ENCODE measurements around the gene NPAS3. TPM values are rescaled to one million over a fixed set of nuclear protein-coding genes. Genes with fewer than 3 reads are reported as not detected.

The NPAS3 gene
- total and polyA plus RNA-seq, 2 of the 8 experiments (the other 6 are each of a cell fraction or from before 2014, with no cell fraction given): 0.11 to 0.60 TPM

DNA sequence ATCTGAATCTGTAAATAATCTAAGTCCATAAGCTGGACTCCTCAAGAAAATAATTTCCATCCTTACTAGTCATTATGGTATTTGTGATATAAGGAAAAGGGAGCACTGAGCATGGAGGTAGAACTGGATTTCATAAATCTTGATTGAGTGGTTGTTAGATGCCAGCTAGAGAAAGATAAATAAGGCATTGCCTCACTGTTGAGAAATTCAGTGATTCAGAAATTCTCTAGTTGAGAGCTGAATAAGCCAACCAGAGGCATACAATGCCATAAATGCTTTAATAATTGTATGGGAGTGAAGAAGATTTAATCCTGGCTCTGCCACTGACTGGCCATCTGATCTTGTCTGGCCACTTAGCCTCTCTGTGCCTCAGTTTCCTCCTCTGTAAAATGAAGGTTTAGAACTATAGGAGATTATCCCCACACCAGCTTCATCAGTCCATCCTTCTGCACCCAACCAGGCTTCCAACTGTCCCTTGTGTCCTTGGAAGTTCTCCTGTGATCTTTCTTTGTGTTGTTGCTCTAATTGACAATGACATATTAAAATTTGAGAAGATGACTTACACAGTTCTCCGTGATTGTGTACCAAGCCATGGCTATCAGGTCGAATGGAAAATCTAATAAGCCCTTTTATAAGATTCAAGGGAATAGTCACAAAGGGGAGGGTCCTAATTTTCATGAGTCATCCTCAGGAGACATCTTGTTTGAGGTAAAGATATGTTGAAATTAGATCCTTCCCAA, 617.9 kb downstream of the NPAS3 start:
- H4K20me1 ChIP-seq (replicated peaks in 1 of 2; ENCODE audit: control insufficient read depth in 1 of 2, insufficient read depth in 2 of 2, low read length in 2 of 2): no peaks in the 10 kb centered on the region
- H4K8ac ChIP-seq (ENCODE audit: extremely low read depth, insufficient read depth, low read length): no peak overlapping the region
- H3K36me3 ChIP-seq (ENCODE audit: control insufficient read depth in 2 of 4, insufficient read depth in 4 of 4, low read length in 3 of 4): no peaks in the 10 kb centered on the region
- H3K79me1 ChIP-seq (ENCODE audit: low read depth, low read length): no peaks in the 10 kb centered on the region
- H3K4me3 ChIP-seq (ENCODE audit: extremely low read depth in 1 of 4, insufficient read depth in 2 of 4, low read depth in 3 of 4, low read length in 4 of 4): no peak overlapping the region
- H3K18ac ChIP-seq (ENCODE audit: extremely low read depth, low read length): no peak overlapping the region
- no peak overlapping the region for H3K9ac ChIP-seq (replicated peaks in 1 of 4; ENCODE audit: extremely low read depth in 1 of 4, low read depth in 3 of 4, low read length in 3 of 4)
- H2BK120ac ChIP-seq (replicated peaks; ENCODE audit: low read depth, low read length): no peak overlapping the region
- 93% methylated on average over 2 of the region's 2 CpGs; no CpG with 5 or more reads in 1 of the 2 experiments for WGBS, 2 experiments (ENCODE audit: extremely low coverage in 1 of 2, insufficient coverage in 1 of 2, insufficient read length in 1 of 2, insufficient replicate concordance in 2 of 2, low coverage in 1 of 2, low lambda C conversion rate in 2 of 2, missing lambda C conversion rate in 1 of 2)
- ChIA-PET POLR2A (ENCODE audit: partially characterized antibody) (no interaction called here), CTCF (ENCODE audit: partially characterized antibody) (no interaction called here)
- no peaks in the 10 kb centered on the region for H3K79me2 ChIP-seq (ENCODE audit: control insufficient read depth in 1 of 2, insufficient read depth in 2 of 2, low read length in 2 of 2)
- no peak overlapping the region for H2BK15ac ChIP-seq (ENCODE audit: low read length)
- no peak overlapping the region for H2AK5ac ChIP-seq (ENCODE audit: low read depth, low read length)
- H4K5ac ChIP-seq (ENCODE audit: insufficient read length, low read depth, low read length): no peak overlapping the region
- H3K4ac ChIP-seq (replicated peaks; ENCODE audit: insufficient read length, low read depth, low read length): no peak overlapping the region
- H3K27me3 ChIP-seq (replicated peaks in 1 of 4; ENCODE audit: control insufficient read depth in 3 of 4, extremely low read depth in 1 of 4, insufficient read depth in 3 of 4, low read length in 3 of 4): no peaks in the 10 kb centered on the region
- no peaks in the 10 kb centered on the region for H3K9me3 ChIP-seq (ENCODE audit: insufficient read depth in 2 of 2, low read depth in 1 of 2, low read length in 1 of 2)
- FAIRE-seq: no peak
- no peak overlapping the region for H3K56ac ChIP-seq (replicated peaks; ENCODE audit: insufficient read length, low read depth, low read length)
- H2BK20ac ChIP-seq (ENCODE audit: low read length): no peak overlapping the region
- no peak overlapping the region for H3K27ac ChIP-seq (ENCODE audit: low read depth, low read length)
- H3K4me1 ChIP-seq (replicated peaks in 1 of 4; ENCODE audit: control insufficient read depth in 3 of 4, insufficient read depth in 4 of 4, low read length in 3 of 4): peaks cover 0 to 6% (median under 1%) of the 10 kb centered on the region in 4 experiments; a peak in 2 of 7 replicates
- no peak overlapping the region for H3K23ac ChIP-seq (ENCODE audit: insufficient read length)
- no peak overlapping the region for H3K4me2 ChIP-seq (ENCODE audit: insufficient read depth in 1 of 2, low read depth in 2 of 2, low read length in 2 of 2)
- H4K91ac ChIP-seq (replicated peaks; ENCODE audit: insufficient read length, low read length): no peak overlapping the region
- H2BK12ac ChIP-seq (ENCODE audit: low read depth, low read length): no peak overlapping the region
- no peak overlapping the region for H3K14ac ChIP-seq (ENCODE audit: insufficient read length)
- H2AFZ ChIP-seq (ENCODE audit: low read length): no peak overlapping the region
- DNase-seq (ENCODE audit: low read depth in 1 of 2, low spot score in 2 of 2): no peak
- H3K23me2 ChIP-seq (ENCODE audit: low read depth, low read length): no peaks in the 10 kb centered on the region
- no peak overlapping the region for H2BK5ac ChIP-seq (ENCODE audit: low read depth, low read length)
- no peak for TF ChIP-seq ASH2L (IDR thresholded peaks at IDR 0.05; ENCODE audit: low read length)
- TF ChIP-seq RAD21 (IDR thresholded peaks at IDR 0.05 in 1 of 2, conservative IDR thresholded peaks at IDR 0.05 in 1 of 2; ENCODE audit: low read depth in 2 of 2, low read length in 2 of 2): no peak
- TF ChIP-seq SRF (IDR thresholded peaks at IDR 0.05; ENCODE audit: low read depth, low read length): no peak
- TF ChIP-seq TAF7 (optimal IDR thresholded peaks at IDR 0.05; ENCODE audit: borderline replicate concordance, low read depth, low read length): no peak
- no peak for TF ChIP-seq EP300 (IDR thresholded peaks at IDR 0.05; ENCODE audit: borderline replicate concordance in 1 of 2, low read depth in 2 of 2, low read length in 2 of 2)
- TF ChIP-seq KDM4A (IDR thresholded peaks at IDR 0.05; ENCODE audit: low read depth, low read length, severe bottlenecking): no peak
- TF ChIP-seq RXRA (IDR thresholded peaks at IDR 0.05; ENCODE audit: insufficient read depth, low read depth, low read length): no peak
- no peak for TF ChIP-seq CTCF (IDR thresholded peaks at IDR 0.05; ENCODE audit: control extremely low read depth in 1 of 3, insufficient read depth in 1 of 3, low read depth in 1 of 3, low read length in 3 of 3)
- no peak for TF ChIP-seq RNF2 (IDR thresholded peaks at IDR 0.05; ENCODE audit: borderline replicate concordance, low read depth, low read length, missing control alignments, poor library complexity, severe bottlenecking)

Measured in H1 (cell line).